ENCODE results near the gene CTDP1.

CTDP1 gene, protein sequence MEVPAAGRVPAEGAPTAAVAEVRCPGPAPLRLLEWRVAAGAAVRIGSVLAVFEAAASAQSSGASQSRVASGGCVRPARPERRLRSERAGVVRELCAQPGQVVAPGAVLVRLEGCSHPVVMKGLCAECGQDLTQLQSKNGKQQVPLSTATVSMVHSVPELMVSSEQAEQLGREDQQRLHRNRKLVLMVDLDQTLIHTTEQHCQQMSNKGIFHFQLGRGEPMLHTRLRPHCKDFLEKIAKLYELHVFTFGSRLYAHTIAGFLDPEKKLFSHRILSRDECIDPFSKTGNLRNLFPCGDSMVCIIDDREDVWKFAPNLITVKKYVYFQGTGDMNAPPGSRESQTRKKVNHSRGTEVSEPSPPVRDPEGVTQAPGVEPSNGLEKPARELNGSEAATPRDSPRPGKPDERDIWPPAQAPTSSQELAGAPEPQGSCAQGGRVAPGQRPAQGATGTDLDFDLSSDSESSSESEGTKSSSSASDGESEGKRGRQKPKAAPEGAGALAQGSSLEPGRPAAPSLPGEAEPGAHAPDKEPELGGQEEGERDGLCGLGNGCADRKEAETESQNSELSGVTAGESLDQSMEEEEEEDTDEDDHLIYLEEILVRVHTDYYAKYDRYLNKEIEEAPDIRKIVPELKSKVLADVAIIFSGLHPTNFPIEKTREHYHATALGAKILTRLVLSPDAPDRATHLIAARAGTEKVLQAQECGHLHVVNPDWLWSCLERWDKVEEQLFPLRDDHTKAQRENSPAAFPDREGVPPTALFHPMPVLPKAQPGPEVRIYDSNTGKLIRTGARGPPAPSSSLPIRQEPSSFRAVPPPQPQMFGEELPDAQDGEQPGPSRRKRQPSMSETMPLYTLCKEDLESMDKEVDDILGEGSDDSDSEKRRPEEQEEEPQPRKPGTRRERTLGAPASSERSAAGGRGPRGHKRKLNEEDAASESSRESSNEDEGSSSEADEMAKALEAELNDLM

DNA sequence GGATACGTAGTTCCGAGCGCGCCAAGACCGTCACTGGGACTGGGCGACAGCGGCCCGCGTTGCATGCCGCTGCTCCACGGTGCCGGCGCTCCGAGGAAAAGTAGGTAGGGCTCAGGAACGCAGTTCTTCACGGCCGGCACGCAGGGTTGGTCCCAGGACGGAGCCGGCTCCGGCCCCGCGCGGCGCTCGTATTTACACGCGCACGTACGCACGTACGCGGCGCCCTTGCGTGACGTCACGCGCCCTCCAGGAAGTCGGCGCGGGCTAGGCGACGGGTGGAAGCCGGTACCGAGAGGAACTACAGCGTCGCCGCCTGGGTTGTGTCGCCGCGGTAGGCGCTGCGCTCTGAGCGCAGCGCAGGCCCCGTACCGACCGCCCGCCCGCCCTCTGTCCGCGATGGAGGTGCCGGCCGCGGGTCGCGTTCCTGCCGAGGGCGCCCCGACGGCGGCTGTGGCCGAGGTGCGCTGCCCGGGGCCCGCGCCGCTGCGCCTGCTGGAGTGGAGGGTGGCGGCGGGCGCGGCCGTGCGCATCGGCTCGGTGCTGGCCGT lies at the start of gene CTDP1:
TSS of gene CTDP1 (plus strand) at position 252 of the 548 bp plus-strand sequence. CDS start at position 397, 145 bp downstream.
- peak; percentile 84 to 87 for DNase-seq

- DNase-seq, result no peak
Measured at GRCh38 chr18:79630281-79631095, 49.1 kb upstream of the CTDP1 start.

DNA sequence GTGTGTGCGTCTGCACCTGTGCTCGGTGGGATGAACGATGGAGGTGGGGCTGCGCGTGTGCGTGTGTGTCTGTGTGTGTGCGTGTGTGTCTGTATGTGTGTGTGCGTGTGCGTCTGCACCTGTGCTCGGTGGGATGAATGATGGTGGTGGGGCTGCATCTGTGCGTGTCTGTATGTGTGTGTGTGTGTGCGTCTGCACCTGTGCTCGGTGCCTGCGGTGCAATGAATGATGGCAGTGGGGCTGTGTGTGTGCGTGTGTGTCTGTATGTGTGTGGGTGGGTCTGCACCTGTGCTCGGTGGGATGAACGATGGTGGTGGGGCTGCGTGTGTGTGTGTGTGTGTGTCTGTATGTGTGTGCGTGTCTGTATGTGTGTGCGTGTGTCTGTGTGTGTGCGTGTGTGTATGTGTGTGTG lies 48.5 kb upstream of the CTDP1 start:
- no peak for DNase-seq

DNA sequence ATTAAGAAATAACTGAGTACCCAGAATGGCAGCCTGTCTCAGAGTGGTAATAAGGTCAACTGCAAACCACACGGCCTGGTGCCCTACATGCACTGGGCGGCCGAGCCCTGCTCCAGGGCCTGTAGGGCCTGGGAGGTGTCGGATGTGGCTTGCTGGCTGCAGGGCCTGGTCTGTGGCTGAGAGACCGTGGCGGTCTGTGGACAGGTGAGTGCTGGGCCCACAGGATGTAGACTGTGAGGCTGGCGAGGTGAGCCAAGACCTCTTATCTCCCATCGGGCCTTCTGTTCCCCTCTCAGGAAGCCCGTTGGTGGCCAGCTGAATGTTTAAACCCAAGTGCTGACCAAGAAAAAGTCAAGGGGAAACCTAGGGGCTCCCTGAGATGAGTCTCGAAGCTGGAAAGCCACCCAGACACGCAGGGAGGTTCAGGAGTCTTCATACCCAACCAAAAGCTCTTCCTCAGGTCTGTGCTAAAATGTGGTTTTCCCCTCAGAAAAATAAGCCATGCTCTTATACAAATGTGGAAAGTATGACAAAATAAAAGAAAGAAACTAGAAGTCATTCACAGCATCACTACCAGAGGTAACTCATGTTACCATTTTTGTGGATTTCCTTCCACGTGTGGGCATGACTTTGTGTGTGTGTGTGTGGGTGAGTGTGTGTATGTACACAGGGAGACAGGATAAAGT lies 47.7 kb upstream of the CTDP1 start:
- DNase-seq, result no peak

- DNase-seq, result no peak
Measured at GRCh38 chr18:79632765-79633164, 46.8 kb upstream of the CTDP1 start.

DNA sequence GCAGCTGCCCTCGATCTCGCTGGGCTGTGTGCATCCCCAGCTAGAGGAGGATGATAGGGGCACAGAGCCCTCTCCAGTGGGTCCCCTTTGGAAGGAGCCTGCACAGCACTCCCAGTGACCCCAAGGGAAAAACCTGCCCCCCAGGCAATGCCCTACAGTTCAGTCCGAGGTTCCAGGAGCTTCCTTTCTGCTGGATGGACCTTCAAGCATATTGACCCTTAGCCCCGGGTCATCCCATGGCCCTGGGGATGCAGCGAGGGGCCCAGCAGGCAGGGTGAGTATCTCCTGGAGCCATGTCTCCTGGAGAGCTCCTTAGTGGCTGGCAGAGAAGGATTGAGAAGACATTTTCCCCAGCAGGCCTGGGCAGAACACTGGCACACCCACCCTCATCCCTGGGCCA lies 45.4 kb upstream of the CTDP1 start:
- DNase-seq, result no peak

GRCh38 chr18:79634593-79635426 lies 44.8 kb upstream of the CTDP1 start:
- DNase-seq, result no peak

GRCh38 chr18:79635427-79635726 lies 44.2 kb upstream of the CTDP1 start:
- no peak for DNase-seq

DNA sequence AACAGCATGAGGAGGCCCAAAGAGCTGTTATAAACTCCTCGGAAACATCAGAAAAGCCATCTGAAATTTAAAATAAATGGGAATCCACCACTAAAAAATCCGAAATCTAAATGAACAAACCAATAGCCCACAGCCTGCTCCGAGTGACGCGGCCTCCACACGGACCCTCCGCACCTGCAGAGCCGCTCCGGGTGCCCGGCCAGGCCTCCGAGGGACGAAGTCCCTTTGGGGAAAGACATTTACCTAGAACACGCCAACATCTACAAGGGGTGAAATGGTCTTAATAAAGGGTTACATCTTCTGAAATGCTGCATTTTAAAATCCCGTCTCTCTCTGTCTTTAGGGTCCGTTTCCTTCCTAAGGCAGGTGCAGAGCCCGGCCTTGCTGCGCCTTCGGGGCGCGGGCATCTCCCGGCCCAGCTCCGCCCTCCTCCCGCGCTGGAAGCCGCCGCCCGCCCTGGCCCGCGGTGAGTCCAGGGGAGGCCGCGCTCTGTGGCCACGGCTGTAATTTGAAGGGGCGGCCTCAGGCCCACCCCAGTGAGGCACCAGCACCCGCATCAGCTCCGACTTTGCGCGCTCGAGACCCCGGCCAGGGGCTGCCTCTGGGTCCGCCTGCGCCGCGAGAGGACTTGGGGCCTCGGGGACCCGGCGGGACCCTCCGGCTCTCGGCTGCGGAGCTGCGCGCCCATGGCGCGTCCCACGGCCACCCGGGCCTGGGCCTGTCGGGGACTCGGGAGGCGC lies 42.3 kb upstream of the CTDP1 start:
- no peak for DNase-seq

GRCh38 chr18:79637921-79638909 lies 41.4 kb upstream of the CTDP1 start:
- DNase-seq, result no peak

- DNase-seq, result no peak
Measured at GRCh38 chr18:79639072-79639829, 40.4 kb upstream of the CTDP1 start.

DNA sequence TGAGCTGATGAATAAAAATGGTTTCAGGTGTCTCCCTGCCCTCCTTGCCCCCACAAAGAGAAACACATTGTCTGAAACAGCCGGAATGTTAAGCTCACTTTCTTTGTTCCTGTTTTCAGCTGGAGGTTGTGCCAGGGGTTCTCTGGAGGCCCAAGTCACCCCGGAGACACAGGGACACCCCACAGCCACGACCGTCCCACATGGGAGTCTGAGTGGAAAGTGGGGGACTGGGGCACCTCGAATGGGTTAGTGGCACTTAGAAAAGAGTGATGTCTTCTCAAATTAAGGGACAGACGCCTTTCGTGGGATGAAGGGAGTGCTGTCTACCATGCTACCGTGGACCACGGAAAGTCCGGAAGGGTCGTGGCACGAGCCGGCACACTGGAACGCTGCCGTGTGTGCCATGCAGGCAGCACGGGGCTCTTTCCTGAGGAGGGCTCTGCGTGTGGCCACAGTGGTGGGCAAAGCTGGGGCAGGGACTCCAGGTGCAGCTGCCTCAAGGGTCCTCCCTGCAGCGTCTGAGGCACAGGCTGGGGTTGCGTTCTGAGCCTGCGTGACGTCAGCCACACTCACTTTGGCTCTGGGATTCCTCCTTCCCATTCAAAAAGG lies 39.4 kb upstream of the CTDP1 start:
- DNase-seq, result no peak

- DNase-seq, result no peak
Measured at GRCh38 chr18:79640875-79641274, 38.7 kb upstream of the CTDP1 start.

DNA sequence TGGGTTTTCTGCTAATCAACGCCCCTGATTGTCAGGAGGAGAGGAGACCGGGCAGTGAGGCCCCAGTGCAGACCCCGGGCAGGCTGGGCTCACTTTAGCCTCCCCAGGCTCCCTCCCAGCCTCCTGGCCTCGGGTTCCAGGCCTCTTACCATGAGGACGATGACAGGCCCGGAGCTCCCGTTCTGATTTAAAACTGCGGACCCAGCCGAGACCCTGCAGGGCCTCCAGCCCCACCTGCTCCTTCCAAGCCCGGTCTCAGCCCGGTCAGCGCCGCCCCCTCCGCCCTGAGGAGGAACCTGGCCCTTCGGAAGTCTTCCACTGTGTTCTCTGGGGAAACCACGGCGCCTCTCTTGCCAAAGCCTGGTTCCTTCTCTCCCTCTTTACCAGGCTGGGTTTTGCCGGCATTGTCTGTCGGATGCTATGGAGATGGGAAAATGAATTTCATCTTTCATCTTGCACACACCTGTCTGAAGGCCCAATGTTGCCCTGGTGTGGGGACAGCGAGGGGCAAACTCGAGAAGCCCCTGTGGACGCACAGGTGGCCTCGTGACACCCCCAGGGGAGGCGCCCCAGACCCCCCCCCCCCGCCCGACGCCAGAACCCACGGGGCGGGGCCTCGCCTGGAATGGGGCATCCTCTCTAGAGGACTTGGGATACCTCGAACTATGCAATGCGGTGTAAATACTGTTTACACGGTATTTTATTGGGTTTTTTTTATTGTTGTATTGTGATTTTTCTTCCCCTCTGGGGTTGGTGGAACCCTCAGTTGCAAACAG lies 37.7 kb upstream of the CTDP1 start:
- no peak for DNase-seq

GRCh38 chr18:79642626-79643025 lies 37.0 kb upstream of the CTDP1 start:
- no peak for DNase-seq

DNA sequence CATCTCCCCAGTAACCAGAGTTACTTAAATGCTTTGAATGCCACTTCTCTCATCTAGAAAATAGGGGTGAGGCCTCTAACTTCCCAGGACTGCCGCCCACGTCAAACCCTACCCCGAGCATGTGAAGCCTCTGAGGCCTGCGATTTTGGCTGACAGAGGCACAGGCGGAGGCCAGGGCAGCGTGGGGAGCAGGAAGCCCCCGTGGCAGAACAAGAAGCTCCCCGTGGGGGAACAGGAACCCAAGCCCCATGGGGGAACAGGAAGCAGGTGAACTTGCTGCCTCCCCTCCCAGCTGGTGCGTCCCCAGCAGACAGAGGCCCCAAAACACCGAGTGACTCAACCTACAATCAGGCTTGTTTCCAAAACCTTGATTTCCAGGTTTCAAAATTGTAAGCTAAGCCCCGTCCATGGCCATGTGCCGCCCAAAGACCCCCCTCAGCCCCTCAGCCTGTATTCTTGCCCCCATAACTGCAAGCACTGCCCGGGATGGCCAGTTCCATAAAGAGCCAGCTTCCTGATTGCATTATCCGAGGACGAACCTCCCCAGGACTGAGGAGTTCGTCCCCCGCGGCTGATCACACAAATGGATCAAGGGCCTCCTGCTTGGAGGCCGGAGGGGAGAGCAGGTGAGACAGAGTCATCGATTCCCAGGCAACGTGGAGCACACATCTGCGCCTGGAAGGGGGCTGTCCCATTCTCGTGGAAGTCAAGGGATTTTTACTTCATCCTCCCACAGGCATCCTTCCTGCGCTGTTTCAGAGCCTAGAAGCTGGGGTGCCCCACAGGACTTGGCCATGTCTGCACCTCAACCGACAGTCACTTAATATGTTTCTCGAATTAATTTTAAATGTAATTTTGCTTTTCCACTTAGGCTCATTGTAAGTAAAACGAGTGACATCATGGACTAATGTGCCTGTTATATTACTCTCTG lies 36.3 kb upstream of the CTDP1 start:
- no peak for DNase-seq
